Liver (tissue), 9 donors: ENCODE measurements around the gene PLLP. TPM values are rescaled to one million over a fixed set of nuclear protein-coding genes. Genes with fewer than 3 reads are reported as not detected.
"Not testable (repeated sequence)": the region's sequence is repeated elsewhere in the genome, so short reads cannot be mapped to it uniquely, and the experiment has no call there.

Experiments used
- DNase-seq: peaks from one replicate; pipeline ENCODE4 v3.0.0-alpha.2; 2017; ENCODE audit warnings: low spot score
- H3K27ac ChIP-seq, 2 donors: one replicate each; pipeline ENCODE4 v1.7.0; 2013; ENCODE audit warnings: inconsistent platforms in 2 of 2, low read length in 2 of 2, control low read depth in 1 of 2, low read depth in 1 of 2, mild to moderate bottlenecking in 1 of 2
- H3K27me3 ChIP-seq, 4 donors: one replicate each; pipeline versions ENCODE4 v1.6.1 to v1.7.0; 2013; ENCODE audit warnings: low read length in 3 of 4, inconsistent platforms in 1 of 4, mild to moderate bottlenecking in 1 of 4, moderate library complexity in 1 of 4; ENCODE audit not compliant: control insufficient read depth in 4 of 4, insufficient read depth in 4 of 4
- H3K36me3 ChIP-seq, 4 donors: one replicate each; pipeline versions ENCODE4 v1.6.1 to v1.7.0; 2013; ENCODE audit warnings: low read length in 3 of 4, mild to moderate bottlenecking in 3 of 4, low read depth in 1 of 4, moderate library complexity in 1 of 4; ENCODE audit not compliant: control insufficient read depth in 4 of 4, insufficient read depth in 3 of 4
- H3K4me1 ChIP-seq, 4 donors: one replicate each; pipeline versions ENCODE4 v1.6.1 to v1.7.0; 2013; ENCODE audit warnings: low read length in 3 of 4, mild to moderate bottlenecking in 3 of 4, moderate library complexity in 1 of 4; ENCODE audit not compliant: control insufficient read depth in 4 of 4, insufficient read depth in 4 of 4
- H3K4me3 ChIP-seq, 3 donors: one replicate each; pipeline versions ENCODE4 v1.6.1 to v1.7.0; 2013; ENCODE audit warnings: low read length in 3 of 3, control low read depth in 1 of 3, low read depth in 1 of 3, mild to moderate bottlenecking in 1 of 3
- H3K9ac ChIP-seq, 2 donors: one replicate each; pipeline ENCODE4 v1.7.0; 2013; ENCODE audit warnings: low read length in 2 of 2, mild to moderate bottlenecking in 2 of 2, moderate library complexity in 2 of 2, control low read depth in 1 of 2, low read depth in 1 of 2
- H3K9me3 ChIP-seq, 4 donors: one replicate each; pipeline versions ENCODE4 v1.6.1 to v1.7.0; 2013; ENCODE audit warnings: low read length in 3 of 4; ENCODE audit not compliant: control insufficient read depth in 4 of 4
- ATF3 ChIP-seq: IDR thresholded peaks from 2 replicates; pipeline ENCODE4 v1.6.1; 2016; ENCODE audit warnings: antibody characterized with exemption
- FOXA1 ChIP-seq: IDR thresholded peaks from 2 replicates; pipeline ENCODE4 v1.6.1; 2016; ENCODE audit warnings: antibody characterized with exemption
- NR2F2 ChIP-seq: IDR thresholded peaks from 2 replicates; pipeline ENCODE4 v1.6.1; 2016; ENCODE audit warnings: antibody characterized with exemption
- RXRA ChIP-seq, 2 donors: IDR thresholded peaks; 2 replicates each; pipeline ENCODE4 v1.6.1; 2017 to 2018; ENCODE audit warnings: antibody characterized with exemption in 2 of 2, mild to moderate bottlenecking in 1 of 2
- SP1 ChIP-seq: IDR thresholded peaks from 2 replicates; pipeline ENCODE4 v1.6.1; 2018; ENCODE audit warnings: antibody characterized with exemption, mild to moderate bottlenecking
- TAF1 ChIP-seq: conservative IDR thresholded peaks from 2 replicates; pipeline ENCODE4 v1.6.1; 2016; ENCODE audit warnings: antibody characterized with exemption, mild to moderate bottlenecking
- YY1 ChIP-seq: IDR thresholded peaks from 2 replicates; pipeline ENCODE4 v1.6.1; 2016; ENCODE audit warnings: antibody characterized with exemption, mild to moderate bottlenecking
- WGBS: extraction: QIAGEN DNeasy Blood & Tissue Kit; methylation state at CpG from one replicate; pipeline ENCODE4 v1.1.7; 2013; 5-methylcytosine and 5-hydroxymethylcytosine counted together
- polyA plus RNA-seq, 2 donors: library from polyadenylated mRNA; stranded (reverse) in 1 of 2; unstranded in 1 of 2; fragments of 200-250 nt in 1 of 2; fragments of >200 nt in 1 of 2; fragmentation: Nextera tagmentation in 1 of 2; extraction: Ambion mirVana in 1 of 2; gene quantifications; one replicate each; pipeline versions ENCODE4 v1.2.1 to v1.2.3, GENCODE V29; 2013 to 2015
- total RNA-seq, 2 donors: library from RNA; depleted of rRNA; stranded (reverse); fragments of >200 nt; gene quantifications; one replicate each; pipeline ENCODE4 v1.2.3, GENCODE V29; 2014
- TF ChIP-seq, protein P1 (sequence below): IDR thresholded peaks from 2 replicates; pipeline ENCODE4 v1.6.1; 2016; ENCODE audit warnings: antibody characterized with exemption
- TF ChIP-seq, protein P2 (sequence below): fragments of 150-350 bp; IDR thresholded peaks from 2 replicates; pipeline ENCODE4 v1.5.1; 2017; ENCODE audit warnings: improper control_type of control experiment, low read depth, low read length; ENCODE audit not compliant: missing input control
- donor health status: healthy.
- donor health status: healthy.
- donor health status: healthy.
- donor health status: healthy.
- donor health status: healthy.

Gene PLLP
- total and polyA plus RNA-seq, 4 donors, result 1.4 to 5.2 (median 2.7) TPM

DNA sequence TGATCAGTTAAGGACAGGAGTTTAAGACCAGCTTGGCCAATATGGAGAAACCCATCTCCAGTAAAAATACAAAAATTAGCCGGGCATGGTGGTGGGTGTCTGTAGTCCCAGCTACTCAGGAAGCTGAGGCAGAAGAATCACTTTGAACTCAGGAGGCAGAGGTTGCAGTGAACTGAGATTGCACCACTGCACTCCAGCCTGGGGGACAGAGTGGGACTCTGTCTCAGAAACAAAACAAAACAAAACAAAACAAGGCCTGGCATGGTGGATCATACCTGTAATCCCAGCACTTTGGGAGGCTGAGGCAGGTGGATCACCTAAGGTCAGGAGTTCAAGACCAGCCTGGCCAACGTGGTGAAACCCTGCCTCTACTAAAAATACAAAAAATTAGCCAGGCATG, 17.1 kb downstream of the PLLP start:
- not testable (repeated sequence) for H3K27me3 ChIP-seq, H3K27ac ChIP-seq, H3K9ac ChIP-seq, H3K4me3 ChIP-seq, H3K4me1 ChIP-seq, H3K9me3 ChIP-seq, H3K36me3 ChIP-seq, DNase-seq
- WGBS, result 62% methylated on average over 2 of the region's 2 CpGs

- H3K4me3 ChIP-seq, result no peak overlapping the region
- H3K36me3 ChIP-seq, result no peaks in the 10 kb centered on the region
- H3K9ac ChIP-seq, result no peak overlapping the region
- TF ChIP-seq FOXA1, result no peak
- no peak for TF ChIP-seq TAF1
- H3K4me1 ChIP-seq, result peaks cover 0 to 4% (median 0%) of the 10 kb centered on the region in 4 donors
- DNase-seq, result no peak
- H3K27me3 ChIP-seq, result no peaks in the 10 kb centered on the region
- H3K27ac ChIP-seq, result no peak overlapping the region
- 50% methylated on average over 6 of the region's 6 CpGs for WGBS
- no peaks in the 10 kb centered on the region for H3K9me3 ChIP-seq
Observed at GRCh38 chr16:57266531-57267260, 17.8 kb downstream of the PLLP start.

DNA sequence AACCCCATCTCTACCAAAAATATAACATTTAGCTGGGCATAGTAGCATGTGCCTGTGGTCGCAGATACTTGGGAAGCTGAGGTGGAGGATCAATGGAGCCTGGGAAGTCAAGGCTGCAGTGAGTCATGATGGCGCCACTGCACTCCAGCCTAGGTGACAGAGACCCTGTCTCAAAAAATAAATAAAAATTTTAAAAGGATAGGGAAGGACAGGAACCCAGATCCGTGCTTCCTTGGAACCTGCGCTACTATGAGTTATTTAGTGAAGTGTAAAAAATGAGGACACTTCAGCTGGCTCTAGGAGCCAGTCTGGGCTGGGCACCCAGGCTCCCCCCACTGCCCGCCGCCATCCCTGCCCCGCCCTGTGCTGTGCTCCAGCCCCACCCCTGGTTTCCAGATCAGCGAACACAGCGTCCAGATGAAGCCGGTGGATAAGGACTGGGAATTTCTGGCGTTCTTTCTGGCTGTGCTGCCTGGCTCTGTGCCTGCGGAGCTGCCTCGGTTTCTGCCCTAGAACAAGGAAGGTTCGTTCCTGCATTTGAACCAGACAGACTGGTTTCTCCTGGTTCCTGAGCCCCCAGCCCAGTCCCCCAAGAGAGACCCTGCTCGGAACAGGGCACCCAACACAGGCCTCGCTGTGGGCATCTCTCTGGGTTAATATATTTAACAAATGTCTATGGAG, 18.5 kb downstream of the PLLP start:
- peak; percentile 73 for DNase-seq
- Histone ChIP-seq H3K36me3 (no peaks in the 10 kb centered on the region), H3K27ac (no peak overlapping the region), H3K27me3 (no peaks in the 10 kb centered on the region), H3K4me1 (peaks cover 0 to 4% (median 0%) of the 10 kb centered on the region in 4 donors), H3K4me3 (no peak overlapping the region), H3K9me3 (no peaks in the 10 kb centered on the region), H3K9ac (no peak overlapping the region)
- 82% methylated on average over 16 of the region's 16 CpGs for WGBS
- no peak for TF ChIP-seq YY1
- TF ChIP-seq SP1, result peak; percentile 18
- TF ChIP-seq, protein P1, sequence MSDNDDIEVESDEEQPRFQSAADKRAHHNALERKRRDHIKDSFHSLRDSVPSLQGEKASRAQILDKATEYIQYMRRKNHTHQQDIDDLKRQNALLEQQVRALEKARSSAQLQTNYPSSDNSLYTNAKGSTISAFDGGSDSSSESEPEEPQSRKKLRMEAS, result no peak

GRCh38 chr16:57264950-57265371, 19.5 kb downstream of the PLLP start:
- TF ChIP-seq ATF3 (no peak), NR2F2 (no peak), TAF1 (no peak), SP1 (no peak), FOXA1 (no peak), RXRA (IDR thresholded peaks at IDR 0.05) (no peak), YY1 (no peak)
- TF ChIP-seq, protein P2, sequence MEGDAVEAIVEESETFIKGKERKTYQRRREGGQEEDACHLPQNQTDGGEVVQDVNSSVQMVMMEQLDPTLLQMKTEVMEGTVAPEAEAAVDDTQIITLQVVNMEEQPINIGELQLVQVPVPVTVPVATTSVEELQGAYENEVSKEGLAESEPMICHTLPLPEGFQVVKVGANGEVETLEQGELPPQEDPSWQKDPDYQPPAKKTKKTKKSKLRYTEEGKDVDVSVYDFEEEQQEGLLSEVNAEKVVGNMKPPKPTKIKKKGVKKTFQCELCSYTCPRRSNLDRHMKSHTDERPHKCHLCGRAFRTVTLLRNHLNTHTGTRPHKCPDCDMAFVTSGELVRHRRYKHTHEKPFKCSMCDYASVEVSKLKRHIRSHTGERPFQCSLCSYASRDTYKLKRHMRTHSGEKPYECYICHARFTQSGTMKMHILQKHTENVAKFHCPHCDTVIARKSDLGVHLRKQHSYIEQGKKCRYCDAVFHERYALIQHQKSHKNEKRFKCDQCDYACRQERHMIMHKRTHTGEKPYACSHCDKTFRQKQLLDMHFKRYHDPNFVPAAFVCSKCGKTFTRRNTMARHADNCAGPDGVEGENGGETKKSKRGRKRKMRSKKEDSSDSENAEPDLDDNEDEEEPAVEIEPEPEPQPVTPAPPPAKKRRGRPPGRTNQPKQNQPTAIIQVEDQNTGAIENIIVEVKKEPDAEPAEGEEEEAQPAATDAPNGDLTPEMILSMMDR, result no peak
- TF ChIP-seq, protein P1, result no peak
- Histone ChIP-seq H3K4me3 (no peak overlapping the region), H3K36me3 (no peaks in the 10 kb centered on the region), H3K27me3 (no peaks in the 10 kb centered on the region), H3K9ac (no peak overlapping the region), H3K27ac (no peak overlapping the region), H3K9me3 (no peaks in the 10 kb centered on the region), H3K4me1 (peaks cover 0 to 4% (median 0%) of the 10 kb centered on the region in 4 donors)
- no peak for DNase-seq
- WGBS, result 88% methylated on average over 11 of the region's 11 CpGs
